GM21528 (cell line): ENCODE data around the gene RMI2.

ENCODE experiments used
- ATAC-seq: cut with Tn5 transposase; IDR thresholded peaks from one replicate; pipeline ENCODE4 v1.9.1; 2021; ENCODE audit warnings: mild to moderate bottlenecking, moderate library complexity; ENCODE audit not compliant: unreplicated experiment, low FRiP score

Gene RMI2

GRCh38 chr16:11327277-11328171 lies 17.7 kb upstream of the RMI2 start:
- ATAC-seq, result peak; percentile 40

- peak; percentile 71 for ATAC-seq
Measured at GRCh38 chr16:11328172-11329070, 16.8 kb upstream of the RMI2 start.

- no peak for ATAC-seq
Measured at GRCh38 chr16:11329071-11329491, 16.2 kb upstream of the RMI2 start.

GRCh38 chr16:11329891-11330290 lies 15.4 kb upstream of the RMI2 start:
- no peak for ATAC-seq

- no peak for ATAC-seq
Measured at GRCh38 chr16:11330526-11331237, 14.6 kb upstream of the RMI2 start.

GRCh38 chr16:11331967-11332366 lies 13.3 kb upstream of the RMI2 start:
- ATAC-seq, result no peak

GRCh38 chr16:11333010-11333409 lies 12.2 kb upstream of the RMI2 start:
- no peak for ATAC-seq

- ATAC-seq, result no peak
Measured at GRCh38 chr16:11333702-11334101, 11.6 kb upstream of the RMI2 start.

- ATAC-seq, result no peak
Measured at GRCh38 chr16:11334831-11335404, 10.3 kb upstream of the RMI2 start.

- no peak for ATAC-seq
Measured at GRCh38 chr16:11339075-11339474, 6.2 kb upstream of the RMI2 start.

GRCh38 chr16:11340710-11341109 lies 4.5 kb upstream of the RMI2 start:
- no peak for ATAC-seq

GRCh38 chr16:11341371-11341770 lies 3.9 kb upstream of the RMI2 start:
- ATAC-seq, result no peak

GRCh38 chr16:11342021-11342855 lies 3.0 kb upstream of the RMI2 start:
- ATAC-seq, result no peak

- ATAC-seq, result no peak
Measured at GRCh38 chr16:11346700-11347319, 1.6 kb downstream of the RMI2 start.

GRCh38 chr16:11347831-11348230 lies 2.6 kb downstream of the RMI2 start:
- ATAC-seq, result no peak

GRCh38 chr16:11348737-11349598 lies 3.7 kb downstream of the RMI2 start:
- ATAC-seq, result no peak

GRCh38 chr16:11349599-11350276 lies 4.5 kb downstream of the RMI2 start:
- no peak for ATAC-seq

GRCh38 chr16:11350519-11350918 lies 5.3 kb downstream of the RMI2 start:
- ATAC-seq, result no peak
